Panc1 (cell line): Measurements from ENCODE around the gene MAGIX.

Source experiments
- POLR2AphosphoS5 ChIP-seq: IDR thresholded peaks from 2 replicates; pipeline ENCODE4 v1.6.1; 2012; ENCODE audit warnings: mild to moderate bottlenecking, low read depth, low read length, moderate library complexity
- TF ChIP-seq, protein P1 (sequence below): fragments of 450-650 bp; IDR thresholded peaks from 2 replicates; pipeline ENCODE4 v1.5.1; 2017; ENCODE audit warnings: mild to moderate bottlenecking

- TF ChIP-seq, protein P1, sequence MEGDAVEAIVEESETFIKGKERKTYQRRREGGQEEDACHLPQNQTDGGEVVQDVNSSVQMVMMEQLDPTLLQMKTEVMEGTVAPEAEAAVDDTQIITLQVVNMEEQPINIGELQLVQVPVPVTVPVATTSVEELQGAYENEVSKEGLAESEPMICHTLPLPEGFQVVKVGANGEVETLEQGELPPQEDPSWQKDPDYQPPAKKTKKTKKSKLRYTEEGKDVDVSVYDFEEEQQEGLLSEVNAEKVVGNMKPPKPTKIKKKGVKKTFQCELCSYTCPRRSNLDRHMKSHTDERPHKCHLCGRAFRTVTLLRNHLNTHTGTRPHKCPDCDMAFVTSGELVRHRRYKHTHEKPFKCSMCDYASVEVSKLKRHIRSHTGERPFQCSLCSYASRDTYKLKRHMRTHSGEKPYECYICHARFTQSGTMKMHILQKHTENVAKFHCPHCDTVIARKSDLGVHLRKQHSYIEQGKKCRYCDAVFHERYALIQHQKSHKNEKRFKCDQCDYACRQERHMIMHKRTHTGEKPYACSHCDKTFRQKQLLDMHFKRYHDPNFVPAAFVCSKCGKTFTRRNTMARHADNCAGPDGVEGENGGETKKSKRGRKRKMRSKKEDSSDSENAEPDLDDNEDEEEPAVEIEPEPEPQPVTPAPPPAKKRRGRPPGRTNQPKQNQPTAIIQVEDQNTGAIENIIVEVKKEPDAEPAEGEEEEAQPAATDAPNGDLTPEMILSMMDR = no peak
- TF ChIP-seq POLR2AphosphoS5 = no peak
Observed at GRCh38 chrX:49174723-49175122, 12.2 kb downstream of the MAGIX start.
